Activated CD4-positive, CD25-positive, alpha-beta regulatory T cell treated with anti-CD3 and anti-CD28 coated beads, Interleukin-2, amount 50 U/mL, for 16 hours (primary cell): ENCODE results near the gene ALOX5AP.
"Not testable (repeated sequence)": the region's sequence is repeated elsewhere in the genome, so short reads cannot be mapped to it uniquely, and the experiment has no call there.

Experiments
- DNase-seq: peaks from one replicate; pipeline ENCODE4 v3.0.0-alpha.2; 2020; ENCODE audit warnings: low read depth, low spot score

ALOX5AP gene

GRCh38 chr13:30737511-30738337 lies 2.4 kb downstream of the ALOX5AP start:
- DNase-seq, result no peak

- DNase-seq, result no peak
Observed at GRCh38 chr13:30738526-30739236, 3.3 kb downstream of the ALOX5AP start.

GRCh38 chr13:30739237-30739528 lies 3.8 kb downstream of the ALOX5AP start:
- DNase-seq, result no peak

GRCh38 chr13:30739761-30740642 lies 4.7 kb downstream of the ALOX5AP start:
- DNase-seq, result peak; percentile 31

- DNase-seq, result no peak
Observed at GRCh38 chr13:30742901-30743300, 7.6 kb downstream of the ALOX5AP start.

- DNase-seq, result no peak
Observed at GRCh38 chr13:30743319-30744055, 8.1 kb downstream of the ALOX5AP start.

- peak; percentile 75 for DNase-seq
Observed at GRCh38 chr13:30744056-30744680, 8.8 kb downstream of the ALOX5AP start.

GRCh38 chr13:30744681-30745077 lies 9.3 kb downstream of the ALOX5AP start:
- no peak for DNase-seq

- DNase-seq, result no peak
Observed at GRCh38 chr13:30745906-30746686, 10.8 kb downstream of the ALOX5AP start.

- DNase-seq, result no peak
Observed at GRCh38 chr13:30746791-30747190, 11.4 kb downstream of the ALOX5AP start.

GRCh38 chr13:30747845-30748244 lies 12.5 kb downstream of the ALOX5AP start:
- not testable (repeated sequence) for DNase-seq

GRCh38 chr13:30748717-30749116 lies 13.4 kb downstream of the ALOX5AP start:
- DNase-seq, result no peak

GRCh38 chr13:30750036-30750435 lies 14.7 kb downstream of the ALOX5AP start:
- DNase-seq, result no peak

- DNase-seq, result no peak
Observed at GRCh38 chr13:30751183-30751933, 16.0 kb downstream of the ALOX5AP start.

- no peak for DNase-seq
Observed at GRCh38 chr13:30752201-30752797, 17.0 kb downstream of the ALOX5AP start.

- DNase-seq, result no peak
Observed at GRCh38 chr13:30753030-30753616, 17.8 kb downstream of the ALOX5AP start.

- DNase-seq, result no peak
Observed at GRCh38 chr13:30755678-30756077, 20.3 kb downstream of the ALOX5AP start.

- DNase-seq, result no peak
Observed at GRCh38 chr13:30757026-30757742, 21.8 kb downstream of the ALOX5AP start.
